RWPE2 (cell line): ENCODE data around the gene GPS1.

Experiments
- ATAC-seq: fragments of 200-7000 bp; cut with Tn5 transposase; 3 replicates; pipeline ENCODE4 v1.9.1; 2021; ENCODE audit warnings: low read depth
- DNase-seq: peaks from one replicate; pipeline ENCODE4 v3.0.0-alpha.2; 2020; ENCODE audit warnings: low spot score
- H3K27ac ChIP-seq: fragments of 450-650 bp; 2 replicates; pipeline ENCODE4 v1.5.1; 2017; ENCODE audit warnings: mild to moderate bottlenecking; ENCODE audit not compliant: poor library complexity, severe bottlenecking
- H3K27me3 ChIP-seq: fragments of 250-450 bp; sonication (Bioruptor Pico); 2 replicates; pipeline ENCODE4 v1.5.1; 2021; ENCODE audit warnings: mild to moderate bottlenecking, moderate library complexity; ENCODE audit not compliant: insufficient read depth, poor library complexity, severe bottlenecking
- H3K36me3 ChIP-seq: fragments of 250-450 bp; sonication (Bioruptor Pico); 2 replicates; pipeline ENCODE4 v1.5.1; 2020; ENCODE audit warnings: low read depth, mild to moderate bottlenecking, moderate library complexity
- H3K4me1 ChIP-seq: fragments of 250-450 bp; sonication (Bioruptor Pico); 2 replicates; pipeline ENCODE4 v1.5.1; 2021; ENCODE audit warnings: mild to moderate bottlenecking, moderate library complexity; ENCODE audit not compliant: insufficient read depth, poor library complexity, severe bottlenecking
- H3K4me3 ChIP-seq: fragments of 250-450 bp; sonication (Bioruptor Pico); 2 replicates; pipeline ENCODE4 v1.5.1; 2021; ENCODE audit warnings: mild to moderate bottlenecking, moderate library complexity; ENCODE audit not compliant: severe bottlenecking
- H3K9me3 ChIP-seq: fragments of 250-450 bp; sonication (Bioruptor Pico); 2 replicates; pipeline ENCODE4 v1.5.1; 2021; ENCODE audit warnings: mild to moderate bottlenecking, moderate library complexity; ENCODE audit not compliant: severe bottlenecking
- CTCF ChIP-seq: fragments of 450-650 bp; IDR thresholded peaks from one replicate; pipeline ENCODE4 v1.5.1; 2017; ENCODE audit warnings: mild to moderate bottlenecking, moderate library complexity; ENCODE audit not compliant: poor library complexity, severe bottlenecking

GPS1 gene

GRCh38 chr17:82006468-82007227, 45.0 kb upstream of the GPS1 start:
- Histone ChIP-seq H3K4me1 (peaks cover 23% of the 10 kb centered on the region), H3K9me3 (no peaks in the 10 kb centered on the region), H3K36me3 (no peaks in the 10 kb centered on the region), H3K27me3 (no peaks in the 10 kb centered on the region), H3K4me3 (no peak overlapping the region), H3K27ac (no peak overlapping the region)
- TF ChIP-seq CTCF = no peak
- DNase-seq = no peak
- no peak for ATAC-seq

GRCh38 chr17:82007228-82007494, 44.5 kb upstream of the GPS1 start:
- no peaks in the 10 kb centered on the region for H3K9me3 ChIP-seq

GRCh38 chr17:82007495-82008257, 44.0 kb upstream of the GPS1 start:
- Histone ChIP-seq H3K4me3 (no peak overlapping the region), H3K27me3 (no peaks in the 10 kb centered on the region), H3K27ac (no peak overlapping the region), H3K36me3 (no peaks in the 10 kb centered on the region), H3K9me3 (no peaks in the 10 kb centered on the region), H3K4me1 (peaks cover 23% of the 10 kb centered on the region)
- DNase-seq (no peak), ATAC-seq (no peak)
- no peak for TF ChIP-seq CTCF

More at GRCh38 chr17:82007228-82007494, 44.5 kb upstream of the GPS1 start:
- Histone ChIP-seq H3K27me3 (no peaks in the 10 kb centered on the region), H3K4me1 (peaks cover 23% of the 10 kb centered on the region), H3K4me3 (no peak overlapping the region), H3K36me3 (no peaks in the 10 kb centered on the region), H3K27ac (no peak overlapping the region)
- no peak for TF ChIP-seq CTCF
- DNase-seq (no peak), ATAC-seq (no peak)

- Histone ChIP-seq H3K4me3 (no peak overlapping the region), H3K36me3 (no peaks in the 10 kb centered on the region), H3K9me3 (no peaks in the 10 kb centered on the region), H3K4me1 (peaks cover 17% of the 10 kb centered on the region), H3K27me3 (no peaks in the 10 kb centered on the region), H3K27ac (no peak overlapping the region)
- ATAC-seq = no peak
- no peak for TF ChIP-seq CTCF
- DNase-seq = no peak
These were observed 43.3 kb upstream of the GPS1 start for GRCh38 chr17:82008258-82008940.
